Pulmonary artery endothelial cell (primary cell): ENCODE measurements around the gene PLEKHG7. TPM values are rescaled to one million over a fixed set of nuclear protein-coding genes. Genes with fewer than 3 reads are reported as not detected.
"Not testable (repeated sequence)": the region's sequence is repeated elsewhere in the genome, so short reads cannot be mapped to it uniquely, and the experiment has no call there.

Experiments
- DNase-seq: peaks from one replicate; pipeline ENCODE4 v3.0.0-alpha.2; 2011; ENCODE audit warnings: low read depth, low spot score
- total RNA-seq: library from RNA; depleted of rRNA; stranded (reverse); fragments of >200 nt; gene quantifications from 2 replicates; pipeline ENCODE4 v1.2.3, GENCODE V29; 2014

PLEKHG7 gene
- total RNA-seq, 1 donor from 2014 or later: 0.07 TPM

GRCh38 chr12:92745856-92746550 is 43.2 kb downstream of the PLEKHG7 start:
- DNase-seq: peak; percentile 99

GRCh38 chr12:92747151-92747550 is 44.4 kb downstream of the PLEKHG7 start:
- no peak for DNase-seq

- DNase-seq: not testable (repeated sequence)
Observed at GRCh38 chr12:92749691-92750090, 46.9 kb downstream of the PLEKHG7 start.

- DNase-seq: peak; percentile 98
Observed at GRCh38 chr12:92753976-92754885, 51.4 kb downstream of the PLEKHG7 start.

GRCh38 chr12:92756898-92757596 is 54.3 kb downstream of the PLEKHG7 start:
- DNase-seq: no peak

GRCh38 chr12:92757597-92758121 is 54.9 kb downstream of the PLEKHG7 start:
- no peak for DNase-seq

GRCh38 chr12:92759634-92760268 is 57.0 kb downstream of the PLEKHG7 start:
- DNase-seq: no peak

- no peak for DNase-seq
Observed at GRCh38 chr12:92762773-92763172, 60.0 kb downstream of the PLEKHG7 start.

GRCh38 chr12:92764831-92765230 is 62.0 kb downstream of the PLEKHG7 start:
- no peak for DNase-seq

GRCh38 chr12:92765871-92766270 is 63.1 kb downstream of the PLEKHG7 start:
- no peak for DNase-seq

GRCh38 chr12:92769124-92769901 is 66.5 kb downstream of the PLEKHG7 start:
- peak; percentile 52 for DNase-seq

GRCh38 chr12:92771001-92771400 is 68.2 kb downstream of the PLEKHG7 start:
- no peak for DNase-seq

- no peak for DNase-seq
Observed at GRCh38 chr12:92775416-92775815, 72.6 kb downstream of the PLEKHG7 start.

- DNase-seq: peak; percentile 91
Observed at GRCh38 chr12:92778525-92778924, 75.7 kb downstream of the PLEKHG7 start.

- DNase-seq: no peak
Observed at GRCh38 chr12:92779902-92780301, 77.1 kb downstream of the PLEKHG7 start.

GRCh38 chr12:92784356-92784755 is 81.6 kb downstream of the PLEKHG7 start:
- DNase-seq: no peak

- peak; percentile 46 for DNase-seq
Observed at GRCh38 chr12:92784797-92785562, 82.2 kb downstream of the PLEKHG7 start.

GRCh38 chr12:92785563-92785950 is 82.8 kb downstream of the PLEKHG7 start:
- no peak for DNase-seq

- DNase-seq: no peak
Observed at GRCh38 chr12:92786045-92786444, 83.3 kb downstream of the PLEKHG7 start.

- not testable (repeated sequence) for DNase-seq
Observed at GRCh38 chr12:92794356-92794755, 91.6 kb downstream of the PLEKHG7 start.
